MM.1S (cell line): Measurements from ENCODE around the gene DNA2.

Experiments
- DNase-seq: peaks from one replicate; pipeline ENCODE4 v3.0.0-alpha.2; 2015
- H2AFZ ChIP-seq: fragments of 300-600 bp; sonication (generic); 2 replicates; pipeline ENCODE4 v1.6.0; 2016; ENCODE audit warnings: antibody characterized with exemption, low read length
- H3F3A ChIP-seq: fragments of 300-600 bp; sonication (generic); 2 replicates; pipeline ENCODE4 v1.6.1; 2016; ENCODE audit warnings: mild to moderate bottlenecking, antibody characterized with exemption, low read length, moderate library complexity, mixed read lengths; ENCODE audit not compliant: insufficient read depth
- H3K27ac ChIP-seq: fragments of 300-600 bp; sonication (generic); 2 replicates; pipeline ENCODE4 v1.5.1; 2016; ENCODE audit warnings: mild to moderate bottlenecking, low read length
- H3K27me3 ChIP-seq: fragments of 300-600 bp; sonication (generic); replicated peaks from 2 replicates; pipeline ENCODE4 v1.6.0; 2016; ENCODE audit warnings: low read length; ENCODE audit not compliant: insufficient read depth
- H3K36me3 ChIP-seq: fragments of 300-600 bp; sonication (generic); replicated peaks from 2 replicates; pipeline ENCODE4 v1.6.1; 2016; ENCODE audit warnings: mild to moderate bottlenecking, low read length, mixed read lengths; ENCODE audit not compliant: insufficient read depth
- H3K4me1 ChIP-seq: fragments of 300-600 bp; sonication (generic); 2 replicates; pipeline ENCODE4 v1.6.1; 2016; ENCODE audit warnings: low read length, mixed read lengths
- H3K4me2 ChIP-seq: fragments of 300-600 bp; sonication (generic); 2 replicates; pipeline ENCODE4 v1.6.0; 2016; ENCODE audit warnings: low read depth, low read length
- H3K4me3 ChIP-seq: fragments of 300-600 bp; sonication (generic); 2 replicates; pipeline ENCODE4 v1.5.1; 2016; ENCODE audit warnings: low read length, mixed read lengths
- H3K79me2 ChIP-seq: fragments of 300-600 bp; sonication (generic); 2 replicates; pipeline ENCODE4 v1.6.1; 2016; ENCODE audit warnings: mixed run types, low read length, mixed read lengths
- H3K9ac ChIP-seq: fragments of 300-600 bp; sonication (generic); 2 replicates; pipeline ENCODE4 v1.6.1; 2016; ENCODE audit warnings: low read length, mixed read lengths
- H3K9me2 ChIP-seq: fragments of 300-600 bp; sonication (generic); replicated peaks from 2 replicates; pipeline ENCODE4 v1.6.1; 2016; ENCODE audit warnings: mild to moderate bottlenecking, low read length, mixed read lengths; ENCODE audit not compliant: insufficient read depth
- H3K9me3 ChIP-seq: fragments of 300-600 bp; sonication (generic); replicated peaks from 2 replicates; pipeline ENCODE4 v1.6.1; 2016; ENCODE audit warnings: mild to moderate bottlenecking, low read length, mixed read lengths; ENCODE audit not compliant: insufficient read depth
- H4K20me1 ChIP-seq: fragments of 300-600 bp; sonication (generic); 2 replicates; pipeline ENCODE4 v1.6.1; 2016; ENCODE audit warnings: mild to moderate bottlenecking, low read length, moderate library complexity, mixed read lengths; ENCODE audit not compliant: insufficient read depth
- EZH2 ChIP-seq: fragments of 300-600 bp; sonication (generic); optimal IDR thresholded peaks from 2 replicates; pipeline ENCODE3; 2017; ENCODE audit warnings: low read depth, mild to moderate bottlenecking, antibody characterized with exemption, low read length, mixed read lengths
- EZH2phosphoT487 ChIP-seq: fragments of 300-600 bp; sonication (generic); IDR thresholded peaks from 2 replicates; pipeline ENCODE4 v1.6.1; 2018; ENCODE audit warnings: antibody characterized with exemption, low read length
- TF ChIP-seq, protein P1 (sequence below): fragments of 300-600 bp; sonication (generic); IDR thresholded peaks from 2 replicates; pipeline ENCODE4 v1.5.1; 2016; ENCODE audit warnings: antibody characterized with exemption, low read length, mixed read lengths

The DNA2 gene

DNA sequence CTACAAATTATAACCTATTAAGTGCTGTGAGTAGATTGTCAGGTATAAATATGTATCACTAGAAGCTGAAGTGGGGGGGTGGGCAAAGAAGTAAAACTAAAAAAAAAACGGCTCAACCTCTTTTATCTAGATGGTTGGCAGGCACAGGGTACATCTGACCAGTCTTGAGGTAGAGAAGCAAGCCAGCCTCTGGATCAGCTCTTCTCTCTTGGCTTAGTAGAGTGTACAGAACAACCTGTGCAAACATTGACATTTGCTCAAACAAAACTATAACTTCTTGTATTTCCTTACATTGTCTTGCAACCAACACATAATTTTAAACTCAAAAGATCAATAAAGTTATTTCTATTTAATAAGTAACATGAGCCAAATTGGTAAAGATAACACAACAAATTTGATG, 25.6 kb downstream of the DNA2 start:
- H3K9me3 ChIP-seq: no peaks in the 10 kb centered on the region
- no peaks in the 10 kb centered on the region for H3K79me2 ChIP-seq
- H2AFZ ChIP-seq: no peak overlapping the region
- no peaks in the 10 kb centered on the region for H4K20me1 ChIP-seq
- H3K4me1 ChIP-seq: no peaks in the 10 kb centered on the region
- H3K27me3 ChIP-seq: no peaks in the 10 kb centered on the region
- DNase-seq: no peak
- no peak overlapping the region for H3K27ac ChIP-seq
- no peak overlapping the region for H3K4me3 ChIP-seq
- H3K36me3 ChIP-seq: no peaks in the 10 kb centered on the region
- no peaks in the 10 kb centered on the region; the same call in 1 of the 2 replicates for H3F3A ChIP-seq
- H3K9ac ChIP-seq: no peak overlapping the region
- H3K9me2 ChIP-seq: no peaks in the 10 kb centered on the region
- no peak overlapping the region for H3K4me2 ChIP-seq
- TF ChIP-seq EZH2: no peak
- TF ChIP-seq, protein P1, sequence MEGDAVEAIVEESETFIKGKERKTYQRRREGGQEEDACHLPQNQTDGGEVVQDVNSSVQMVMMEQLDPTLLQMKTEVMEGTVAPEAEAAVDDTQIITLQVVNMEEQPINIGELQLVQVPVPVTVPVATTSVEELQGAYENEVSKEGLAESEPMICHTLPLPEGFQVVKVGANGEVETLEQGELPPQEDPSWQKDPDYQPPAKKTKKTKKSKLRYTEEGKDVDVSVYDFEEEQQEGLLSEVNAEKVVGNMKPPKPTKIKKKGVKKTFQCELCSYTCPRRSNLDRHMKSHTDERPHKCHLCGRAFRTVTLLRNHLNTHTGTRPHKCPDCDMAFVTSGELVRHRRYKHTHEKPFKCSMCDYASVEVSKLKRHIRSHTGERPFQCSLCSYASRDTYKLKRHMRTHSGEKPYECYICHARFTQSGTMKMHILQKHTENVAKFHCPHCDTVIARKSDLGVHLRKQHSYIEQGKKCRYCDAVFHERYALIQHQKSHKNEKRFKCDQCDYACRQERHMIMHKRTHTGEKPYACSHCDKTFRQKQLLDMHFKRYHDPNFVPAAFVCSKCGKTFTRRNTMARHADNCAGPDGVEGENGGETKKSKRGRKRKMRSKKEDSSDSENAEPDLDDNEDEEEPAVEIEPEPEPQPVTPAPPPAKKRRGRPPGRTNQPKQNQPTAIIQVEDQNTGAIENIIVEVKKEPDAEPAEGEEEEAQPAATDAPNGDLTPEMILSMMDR: no peak
- TF ChIP-seq EZH2phosphoT487: no peak

DNA sequence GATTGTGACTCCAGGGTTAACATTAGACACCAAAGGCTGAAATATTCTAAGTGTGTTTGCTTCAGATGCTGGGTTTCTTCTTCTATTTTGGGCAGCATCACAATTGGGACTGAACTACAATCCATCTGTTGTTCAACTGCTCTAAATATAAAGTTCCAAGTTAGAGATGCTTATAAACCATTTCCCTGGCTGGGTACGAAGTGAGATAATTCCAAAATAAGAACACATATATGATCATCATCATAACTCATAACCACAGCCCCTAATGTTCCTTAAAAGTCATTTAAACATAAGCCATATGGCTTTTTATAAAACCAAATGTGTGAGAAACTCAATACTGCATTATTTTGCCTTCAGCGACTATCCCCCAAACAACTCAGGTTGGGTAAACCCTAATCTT, 28.8 kb downstream of the DNA2 start:
- H3K27me3 ChIP-seq: no peaks in the 10 kb centered on the region
- H3K4me1 ChIP-seq: no peaks in the 10 kb centered on the region
- no peaks in the 10 kb centered on the region for H3K79me2 ChIP-seq
- no peak overlapping the region for H3K9ac ChIP-seq
- no peaks in the 10 kb centered on the region for H3F3A ChIP-seq
- no peak overlapping the region for H3K27ac ChIP-seq
- no peaks in the 10 kb centered on the region for H4K20me1 ChIP-seq
- H2AFZ ChIP-seq: no peak overlapping the region
- no peak overlapping the region for H3K4me2 ChIP-seq
- no peaks in the 10 kb centered on the region for H3K36me3 ChIP-seq
- no peak for DNase-seq
- H3K9me2 ChIP-seq: no peaks in the 10 kb centered on the region
- no peak overlapping the region for H3K4me3 ChIP-seq
- no peaks in the 10 kb centered on the region for H3K9me3 ChIP-seq
- TF ChIP-seq EZH2 (no peak), EZH2phosphoT487 (no peak)
- TF ChIP-seq, protein P1: no peak

DNA sequence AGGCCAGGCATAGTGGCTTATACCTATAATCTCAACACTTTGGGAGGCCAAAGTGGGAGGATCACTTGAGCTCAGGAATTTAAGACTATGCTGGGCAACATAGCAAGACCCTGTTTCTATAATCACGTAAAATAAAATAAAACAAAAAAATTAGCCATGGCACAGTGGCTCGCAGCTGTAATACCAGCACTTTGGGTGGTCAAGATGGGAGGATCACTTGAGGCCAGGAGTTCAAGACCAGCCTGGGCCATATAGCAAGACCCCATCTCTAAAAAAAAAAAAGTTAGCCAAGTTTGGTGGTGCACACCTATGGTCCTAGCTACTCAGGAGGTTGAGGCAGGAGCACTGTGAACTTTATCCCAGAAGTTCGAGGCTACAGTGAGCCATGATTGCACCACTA, 30.9 kb downstream of the DNA2 start:
- Histone ChIP-seq H3K27me3 (no peaks in the 10 kb centered on the region), H3K9ac (no peak overlapping the region), H3F3A (no peaks in the 10 kb centered on the region), H4K20me1 (no peaks in the 10 kb centered on the region), H3K4me2 (no peak overlapping the region), H3K27ac (no peak overlapping the region), H3K4me3 (no peak overlapping the region), H3K9me3 (no peaks in the 10 kb centered on the region), H3K4me1 (no peaks in the 10 kb centered on the region), H3K36me3 (no peaks in the 10 kb centered on the region; the same call in 1 of the 2 replicates), H3K9me2 (no peaks in the 10 kb centered on the region), H3K79me2 (no peaks in the 10 kb centered on the region), H2AFZ (no peak overlapping the region)
- TF ChIP-seq EZH2 (no peak), EZH2phosphoT487 (no peak)
- TF ChIP-seq, protein P1: no peak
- DNase-seq: no peak
